GM12878 (cell line): ENCODE measurements around the gene EPHA5. TPM values are rescaled to one million over a fixed set of nuclear protein-coding genes. Genes with fewer than 3 reads are reported as not detected.

Experiments used
- ATAC-seq: fragments of 200-7000 bp; cut with Tn5 transposase; 3 replicates; pipeline ENCODE4 v1.9.1; 2020; ENCODE audit warnings: mild to moderate bottlenecking, moderate library complexity
- BruUV-seq: library from RNA; stranded (reverse); fragments of 400-500 nt; replicated peaks from 2 replicates; lab custom pipeline; 2021; lab: Mats Ljungman, UMichigan
- CTCF ChIA-PET: fragments of 300-600 bp; sonication (Branson Sonifier 250); formaldehyde crosslinking; extraction: SDS; loops from one replicate; lab custom pipeline; 2021; ENCODE audit warnings: inconsistent platforms; lab: Yijun Ruan, JAX
- POLR2A ChIA-PET: fragments of 350-600 bp; formaldehyde crosslinking; extraction: SDS; loops from one replicate; lab custom pipeline; 2021; ENCODE audit warnings: inconsistent platforms; lab: Charles Lee
- RAD21 ChIA-PET: fragments of 300-600 bp; sonication (Branson Sonifier 250); formaldehyde crosslinking; loops from one replicate; lab custom pipeline; 2023; ENCODE audit warnings: antibody characterized with exemption; ENCODE audit not compliant: unreplicated experiment; lab: Charles Lee
- SMC1A ChIA-PET: fragments of 300-600 bp; sonication (Branson Sonifier 250); formaldehyde crosslinking; loops from one replicate; lab custom pipeline; 2023; ENCODE audit not compliant: unreplicated experiment, uncharacterized antibody; lab: Charles Lee
- DNase-seq: peaks from one replicate; pipeline ENCODE4 v3.0.0-alpha.2; 2011; ENCODE audit warnings: low read depth, low spot score
- FAIRE-seq: peaks from 3 replicates; lab custom pipeline; 2011; peaks lifted over from hg19 to GRCh38; lab: Jason Lieb, UNC
- H2AFZ ChIP-seq: 2 replicates; pipeline ENCODE4 v1.6.0; 2011; ENCODE audit warnings: low read depth, low read length, control low read depth; ENCODE audit not compliant: control insufficient read depth
- H3K27ac ChIP-seq: 2 replicates; pipeline ENCODE4 v1.5.1; 2011; ENCODE audit warnings: control low read depth; ENCODE audit not compliant: control insufficient read depth, insufficient read depth
- H3K27me3 ChIP-seq, 2 experiments: replicated peaks in 1 of 2; 2 replicates each; pipeline versions ENCODE4 v1.6.0 to v1.6.1; 2011; ENCODE audit warnings: low read length in 1 of 2; ENCODE audit not compliant: control insufficient read depth in 2 of 2, insufficient read depth in 2 of 2
- H3K36me3 ChIP-seq, 2 experiments: 2 replicates each; pipeline ENCODE4 v1.5.1; 2011; ENCODE audit warnings: low read length in 1 of 2; ENCODE audit not compliant: control insufficient read depth in 2 of 2, insufficient read depth in 2 of 2
- H3K4me1 ChIP-seq: 2 replicates; pipeline ENCODE4 v1.6.1; 2011; ENCODE audit warnings: mild to moderate bottlenecking, low read length, moderate library complexity, mixed read lengths; ENCODE audit not compliant: control insufficient read depth, insufficient read depth
- H3K4me2 ChIP-seq: 2 replicates; pipeline ENCODE4 v1.6.0; 2011; ENCODE audit warnings: control low read depth; ENCODE audit not compliant: control insufficient read depth, insufficient read depth
- H3K4me3 ChIP-seq: fragments of 200-600 bp; sonication (generic); 2 replicates; pipeline ENCODE4 v1.5.1; 2016
- H3K79me2 ChIP-seq: 2 replicates; pipeline ENCODE4 v1.6.0; 2011; ENCODE audit warnings: low read length; ENCODE audit not compliant: control insufficient read depth, insufficient read depth
- H3K9ac ChIP-seq: 2 replicates; pipeline ENCODE4 v1.8.0; 2011; ENCODE audit warnings: low read length, control low read depth, mixed read lengths; ENCODE audit not compliant: control insufficient read depth, insufficient read depth
- H3K9me3 ChIP-seq: replicated peaks from 3 replicates; pipeline ENCODE4 v1.5.1; 2011; ENCODE audit warnings: mild to moderate bottlenecking, low read length; ENCODE audit not compliant: control insufficient read depth, insufficient read depth
- H4K20me1 ChIP-seq: 2 replicates; pipeline ENCODE4 v1.6.0; 2011; ENCODE audit not compliant: control insufficient read depth, insufficient read depth
- BMI1 ChIP-seq: fragments of 450-650 bp; IDR thresholded peaks from 2 replicates; pipeline ENCODE4 v1.6.1; 2016; ENCODE audit warnings: mild to moderate bottlenecking, moderate library complexity, borderline replicate concordance
- CEBPB ChIP-seq, 2 experiments: fragments of 150-350 bp in 1 of 2; IDR thresholded peaks; 2 replicates each; pipeline ENCODE4 v1.6.1; 2012 to 2014; ENCODE audit warnings: low read depth in 2 of 2, low read length in 2 of 2, borderline replicate concordance in 1 of 2, inconsistent platforms in 1 of 2
- CHD1 ChIP-seq: IDR thresholded peaks from 2 replicates; pipeline ENCODE4 v1.6.1; 2012; ENCODE audit warnings: low read depth, low read length, improper control_type of control experiment
- CREB1 ChIP-seq: IDR thresholded peaks from 2 replicates; pipeline ENCODE4 v1.6.1; 2012; ENCODE audit warnings: low read depth, mild to moderate bottlenecking, inconsistent platforms
- EGR1 ChIP-seq, 2 experiments: IDR thresholded peaks; 1 replicate in 1 of 2; 2 replicates in 1 of 2; pipeline ENCODE4 v1.6.1; 2011 to 2012; ENCODE audit warnings: low read depth in 2 of 2, low read length in 2 of 2, borderline replicate concordance in 1 of 2, mild to moderate bottlenecking in 1 of 2, moderate library complexity in 1 of 2
- ETV6 ChIP-seq, 2 experiments: fragments of 450-650 bp in 1 of 2; IDR thresholded peaks in 1 of 2; conservative IDR thresholded peaks in 1 of 2; 2 replicates each; pipeline ENCODE4 v1.6.1; 2014; ENCODE audit warnings: antibody characterized with exemption in 1 of 2, borderline replicate concordance in 1 of 2, low read depth in 1 of 2, mild to moderate bottlenecking in 1 of 2, moderate library complexity in 1 of 2
- LARP7 ChIP-seq: fragments of 450-650 bp; IDR thresholded peaks from 2 replicates; pipeline ENCODE4 v1.6.1; 2017; ENCODE audit warnings: mild to moderate bottlenecking
- MTA2 ChIP-seq: fragments of 450-650 bp; IDR thresholded peaks from 2 replicates; pipeline ENCODE4 v1.6.1; 2016; ENCODE audit warnings: low read depth, mild to moderate bottlenecking, moderate library complexity
- NBN ChIP-seq: fragments of 450-650 bp; IDR thresholded peaks from 2 replicates; pipeline ENCODE4 v1.6.1; 2016
- NFYA ChIP-seq: IDR thresholded peaks from 2 replicates; pipeline ENCODE4 v1.6.1; 2011; ENCODE audit warnings: low read depth, mild to moderate bottlenecking, low read length, improper control_type of control experiment, borderline replicate concordance
- NKRF ChIP-seq: fragments of 450-650 bp; conservative IDR thresholded peaks from 2 replicates; pipeline ENCODE4 v1.6.1; 2017; ENCODE audit warnings: mild to moderate bottlenecking, moderate library complexity
- RFX5 ChIP-seq: IDR thresholded peaks from 2 replicates; pipeline ENCODE4 v1.6.1; 2011; ENCODE audit warnings: low read depth, low read length, improper control_type of control experiment
- SMAD1 ChIP-seq: fragments of 450-650 bp; IDR thresholded peaks from 2 replicates; pipeline ENCODE4 v1.6.1; 2018; ENCODE audit warnings: mild to moderate bottlenecking, low read depth; ENCODE audit not compliant: partially characterized antibody
- SMARCA5 ChIP-seq: fragments of 450-650 bp; IDR thresholded peaks from 2 replicates; pipeline ENCODE4 v1.6.1; 2017; ENCODE audit warnings: mild to moderate bottlenecking
- SREBF2 ChIP-seq: IDR thresholded peaks from 2 replicates; pipeline ENCODE4 v1.6.1; 2012; ENCODE audit warnings: mild to moderate bottlenecking, low read length
- STAT1 ChIP-seq: fragments of 450-650 bp; conservative IDR thresholded peaks from 2 replicates; pipeline ENCODE4 v1.6.1; 2014; ENCODE audit warnings: antibody characterized with exemption, mild to moderate bottlenecking
- ZBED1 ChIP-seq: IDR thresholded peaks from 2 replicates; pipeline ENCODE4 v1.6.1; 2016; ENCODE audit warnings: borderline replicate concordance
- ZNF207 ChIP-seq: fragments of 450-650 bp; IDR thresholded peaks from 2 replicates; pipeline ENCODE4 v1.6.1; 2014; ENCODE audit warnings: antibody characterized with exemption, mild to moderate bottlenecking, borderline replicate concordance
- ZNF217 ChIP-seq: fragments of 450-650 bp; IDR thresholded peaks from 2 replicates; pipeline ENCODE4 v1.6.1; 2017; ENCODE audit warnings: antibody characterized with exemption, mild to moderate bottlenecking
- WGBS: methylation state at CpG from one replicate; pipeline ENCODE4 v1.1.6; 2016; ENCODE audit warnings: low lambda C conversion rate; ENCODE audit not compliant: insufficient replicate concordance, insufficient coverage; ENCODE audit errors: missing lambda C conversion rate; 5-methylcytosine and 5-hydroxymethylcytosine counted together
- in situ Hi-C: fragments of 300-500 bp; cut with MboI; formaldehyde crosslinking; loops from 9 replicates; pipeline ENCODE4 v1.14.3; 2018; ENCODE audit warnings: mixed read lengths
- intact Hi-C: fragments of 100-400 bp; cut with micrococcal nuclease; formaldehyde crosslinking; loops from one replicate; pipeline ENCODE4 v1.14.2; 2022; ENCODE audit not compliant: unreplicated experiment
- polyA plus RNA-seq, 11 experiments: library from polyadenylated mRNA; depleted of rRNA in 4 of 11; unstranded in 6 of 11; stranded (reverse) in 5 of 11; fragments of >200 nt; fragmentation: Nextera tagmentation in 4 of 11; fragmentation: Illumina TruSeq in 1 of 11; extraction: Ambion mirVana in 4 of 11; extraction: Trizol in 1 of 11; gene quantifications; 1 replicate in 1 of 11; 2 replicates in 10 of 11; pipeline versions ENCODE4 v1.2.1 to v1.2.3, GENCODE V29; 2011 to 2016; ENCODE audit warnings: inconsistent platforms in 2 of 11, missing spikeins in 2 of 11, low read depth in 1 of 11
- total RNA-seq, 4 experiments: library from RNA; depleted of rRNA in 3 of 4; stranded (reverse); fragments of >200 nt in 3 of 4; fragmentation: Illumina TruSeq in 1 of 4; extraction: Trizol in 1 of 4; gene quantifications; 2 replicates each; pipeline versions ENCODE4 v1.2.1 to v1.2.3, GENCODE V29; 2013 to 2021

The EPHA5 gene
- total and polyA plus RNA-seq, 10 of the 15 experiments (the other 5 are each of a cell fraction or from before 2014, with no cell fraction given) = not detected

- Histone ChIP-seq H3K9me3 (no peaks in the 10 kb centered on the region), H3K79me2 (no peaks in the 10 kb centered on the region), H3K9ac (no peak overlapping the region), H3K27me3 (no peaks in the 10 kb centered on the region), H3K4me3 (no peak overlapping the region), H3K27ac (no peak overlapping the region), H3K4me1 (no peaks in the 10 kb centered on the region), H3K4me2 (no peak overlapping the region), H3K36me3 (no peaks in the 10 kb centered on the region), H2AFZ (no peak overlapping the region), H4K20me1 (no peaks in the 10 kb centered on the region)
- DNase-seq (no peak), ATAC-seq (no peak), FAIRE-seq (no peak)
- 63% methylated on average over 2 of the region's 2 CpGs for WGBS
- ChIA-PET POLR2A (no interaction called here), RAD21 (no interaction called here), CTCF (no interaction called here), SMC1A (interaction anchor here (0.6 to 1.7 kb wide), 2 partner anchors 9 to 85 kb away, joined by 3 to 5 read pairs; no protein-coding TSS in a partner anchor)
- no peak for TF ChIP-seq MTA2
- TF ChIP-seq SMARCA5 = no peak
- TF ChIP-seq NKRF = no peak
- no peak for TF ChIP-seq SMAD1
- TF ChIP-seq CEBPB (IDR thresholded peaks at IDR 0.05; ENCODE audit: borderline replicate concordance in 1 of 2, low read depth in 2 of 2, low read length in 2 of 2) = no peak
- TF ChIP-seq LARP7 = no peak
- no peak for TF ChIP-seq STAT1
- no peak for TF ChIP-seq NBN
- no peak for TF ChIP-seq ZNF217
- no peak for TF ChIP-seq NFYA
- TF ChIP-seq CREB1 = no peak
- TF ChIP-seq ZNF207 = no peak
- no peak for TF ChIP-seq BMI1
- TF ChIP-seq SREBF2 = no peak
- TF ChIP-seq RFX5 = no peak
- TF ChIP-seq ZBED1 = no peak
- no peak for TF ChIP-seq CHD1
- no peak for TF ChIP-seq EGR1 (IDR thresholded peaks at IDR 0.05; ENCODE audit: borderline replicate concordance in 1 of 2, low read depth in 2 of 2, low read length in 2 of 2)
- TF ChIP-seq ETV6 (conservative IDR thresholded peaks at IDR 0.05 in 1 of 2, IDR thresholded peaks at IDR 0.05 in 1 of 2; ENCODE audit: borderline replicate concordance in 1 of 2, low read depth in 1 of 2) = no peak
- intact Hi-C loops = no loop called here
- BruUV-seq = no TSS peak
- in situ Hi-C loops = no loop called here
Observed at GRCh38 chr4:65450899-65451298, 219.4 kb downstream of the EPHA5 start.
